Kidney epithelial cell (primary cell): ENCODE measurements around the gene WASHC4. TPM values are rescaled to one million over a fixed set of nuclear protein-coding genes. Genes with fewer than 3 reads are reported as not detected.

ENCODE experiments used
- DNase-seq: peaks from one replicate; pipeline ENCODE4 v3.0.0-alpha.2; 2010; ENCODE audit warnings: low read depth
- H3K27me3 ChIP-seq: 2 replicates; pipeline ENCODE4 v1.6.0; 2011; ENCODE audit warnings: low read length; ENCODE audit not compliant: control insufficient read depth, insufficient read depth
- H3K36me3 ChIP-seq: 2 replicates; pipeline ENCODE4 v1.5.1; 2011; ENCODE audit warnings: low read length; ENCODE audit not compliant: control insufficient read depth, insufficient read depth
- H3K4me3 ChIP-seq: 2 replicates; pipeline ENCODE4 v1.5.1; 2011; ENCODE audit warnings: low read depth, mild to moderate bottlenecking, control low read depth, low read length
- CTCF ChIP-seq: IDR thresholded peaks from 2 replicates; pipeline ENCODE4 v1.5.1; 2011; ENCODE audit warnings: mild to moderate bottlenecking, moderate library complexity, low read length, control low read depth, inconsistent platforms; ENCODE audit not compliant: insufficient read depth, poor library complexity, severe bottlenecking
- total RNA-seq: library from RNA; depleted of rRNA; stranded (reverse); fragments of >200 nt; gene quantifications from 2 replicates; pipeline ENCODE4 v1.2.3, GENCODE V29; 2015

The WASHC4 gene
- total RNA-seq, 1 donor from 2014 or later: 61.4 TPM

GRCh38 chr12:105192624-105193225 is 85.2 kb downstream of the WASHC4 start:
- H3K4me3 ChIP-seq: no peak overlapping the region
- no peak for DNase-seq

GRCh38 chr12:105194947-105195346 is 87.4 kb downstream of the WASHC4 start:
- H3K36me3 ChIP-seq: no peaks in the 10 kb centered on the region
- no peak for DNase-seq
- no peaks in the 10 kb centered on the region for H3K27me3 ChIP-seq
- H3K4me3 ChIP-seq: no peak overlapping the region
- TF ChIP-seq CTCF: no peak

More at GRCh38 chr12:105192624-105193225, 85.2 kb downstream of the WASHC4 start:
- no peak for TF ChIP-seq CTCF
- no peaks in the 10 kb centered on the region for H3K36me3 ChIP-seq
- no peaks in the 10 kb centered on the region for H3K27me3 ChIP-seq

- TF ChIP-seq CTCF: no peak
- H3K36me3 ChIP-seq: no peaks in the 10 kb centered on the region
- no peaks in the 10 kb centered on the region for H3K27me3 ChIP-seq
- no peak for DNase-seq
- H3K4me3 ChIP-seq: no peak overlapping the region
Observed at GRCh38 chr12:105196090-105196489, 88.6 kb downstream of the WASHC4 start.

GRCh38 chr12:105198961-105199360 is 91.4 kb downstream of the WASHC4 start:
- DNase-seq: no peak
- no peak for TF ChIP-seq CTCF
- Histone ChIP-seq H3K4me3 (no peak overlapping the region), H3K36me3 (no peaks in the 10 kb centered on the region), H3K27me3 (no peaks in the 10 kb centered on the region)

GRCh38 chr12:105200385-105200784 is 92.9 kb downstream of the WASHC4 start:
- Histone ChIP-seq H3K36me3 (no peaks in the 10 kb centered on the region), H3K4me3 (no peak overlapping the region), H3K27me3 (no peaks in the 10 kb centered on the region)
- no peak for DNase-seq
- TF ChIP-seq CTCF: no peak

GRCh38 chr12:105201299-105201698 is 93.8 kb downstream of the WASHC4 start:
- Histone ChIP-seq H3K27me3 (no peaks in the 10 kb centered on the region), H3K36me3 (no peaks in the 10 kb centered on the region), H3K4me3 (no peak overlapping the region)
- no peak for TF ChIP-seq CTCF
- DNase-seq: no peak
